Lower leg skin (tissue), 4 donors: ENCODE measurements around the gene DYNAP. TPM values are rescaled to one million over a fixed set of nuclear protein-coding genes. Genes with fewer than 3 reads are reported as not detected.

ENCODE experiments used
- DNase-seq, 2 donors: peaks; one replicate each; pipeline ENCODE4 v3.0.0-alpha.2; 2019; ENCODE audit warnings: low spot score in 2 of 2
- H3K4me3 ChIP-seq: fragments of 200-600 bp; sonication (generic); 2 replicates; pipeline ENCODE4 v1.5.1; 2017; ENCODE audit warnings: mild to moderate bottlenecking, low read depth; ENCODE audit not compliant: poor library complexity, severe bottlenecking
- POLR2A ChIP-seq, 2 donors: fragments of 450-650 bp; IDR thresholded peaks; one replicate each; pipeline ENCODE4 v1.6.1; 2016 to 2017; ENCODE audit warnings: antibody characterized with exemption in 2 of 2, mild to moderate bottlenecking in 1 of 2, moderate library complexity in 1 of 2
- WGBS, 2 donors: methylation state at CpG; one replicate each; pipeline ENCODE4 v1.1.5; 2018; 5-methylcytosine and 5-hydroxymethylcytosine counted together
- intact Hi-C: fragments of 100-400 bp; cut with DNase I; formaldehyde crosslinking; loops from one replicate; pipeline ENCODE4 v1.15.0; 2023; ENCODE audit warnings: low total_unique reads
- total RNA-seq, 4 donors: library from RNA; depleted of rRNA; stranded (reverse); fragments of >200 nt; gene quantifications; one replicate each; pipeline ENCODE4 v1.1.0, GENCODE V29; 2016
- TF ChIP-seq, protein P1 (sequence below), 3 donors: fragments of 450-650 bp; IDR thresholded peaks; one replicate each; pipeline ENCODE4 v1.5.1; 2016; ENCODE audit warnings: antibody characterized with exemption in 3 of 3, mild to moderate bottlenecking in 3 of 3, moderate library complexity in 2 of 3

The DYNAP gene
- total RNA-seq, 4 donors from 2014 or later, result not detected

DNA sequence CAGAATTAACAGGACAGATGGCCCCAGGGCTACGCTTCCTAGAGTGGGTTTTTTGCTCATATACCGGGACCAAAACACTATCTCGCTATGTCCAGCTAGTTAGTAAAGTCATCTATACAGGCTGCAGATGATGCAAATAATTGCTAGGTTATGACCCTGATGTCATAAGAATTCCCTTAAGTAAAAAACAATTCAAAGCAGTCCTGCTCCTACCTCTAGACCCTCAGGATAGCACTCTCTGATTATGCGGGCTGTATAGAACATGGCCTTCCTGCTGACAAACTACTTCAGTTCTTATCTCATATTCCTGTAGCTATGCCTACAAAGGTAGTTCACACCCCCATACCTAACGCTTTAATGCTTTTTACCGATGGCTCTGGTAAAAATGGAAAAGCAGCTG lies 13.2 kb downstream of the DYNAP start:
- TF ChIP-seq, protein P1, sequence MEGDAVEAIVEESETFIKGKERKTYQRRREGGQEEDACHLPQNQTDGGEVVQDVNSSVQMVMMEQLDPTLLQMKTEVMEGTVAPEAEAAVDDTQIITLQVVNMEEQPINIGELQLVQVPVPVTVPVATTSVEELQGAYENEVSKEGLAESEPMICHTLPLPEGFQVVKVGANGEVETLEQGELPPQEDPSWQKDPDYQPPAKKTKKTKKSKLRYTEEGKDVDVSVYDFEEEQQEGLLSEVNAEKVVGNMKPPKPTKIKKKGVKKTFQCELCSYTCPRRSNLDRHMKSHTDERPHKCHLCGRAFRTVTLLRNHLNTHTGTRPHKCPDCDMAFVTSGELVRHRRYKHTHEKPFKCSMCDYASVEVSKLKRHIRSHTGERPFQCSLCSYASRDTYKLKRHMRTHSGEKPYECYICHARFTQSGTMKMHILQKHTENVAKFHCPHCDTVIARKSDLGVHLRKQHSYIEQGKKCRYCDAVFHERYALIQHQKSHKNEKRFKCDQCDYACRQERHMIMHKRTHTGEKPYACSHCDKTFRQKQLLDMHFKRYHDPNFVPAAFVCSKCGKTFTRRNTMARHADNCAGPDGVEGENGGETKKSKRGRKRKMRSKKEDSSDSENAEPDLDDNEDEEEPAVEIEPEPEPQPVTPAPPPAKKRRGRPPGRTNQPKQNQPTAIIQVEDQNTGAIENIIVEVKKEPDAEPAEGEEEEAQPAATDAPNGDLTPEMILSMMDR (IDR thresholded peaks at IDR 0.05), result no peak
- TF ChIP-seq POLR2A (IDR thresholded peaks at IDR 0.05), result no peak

DNA sequence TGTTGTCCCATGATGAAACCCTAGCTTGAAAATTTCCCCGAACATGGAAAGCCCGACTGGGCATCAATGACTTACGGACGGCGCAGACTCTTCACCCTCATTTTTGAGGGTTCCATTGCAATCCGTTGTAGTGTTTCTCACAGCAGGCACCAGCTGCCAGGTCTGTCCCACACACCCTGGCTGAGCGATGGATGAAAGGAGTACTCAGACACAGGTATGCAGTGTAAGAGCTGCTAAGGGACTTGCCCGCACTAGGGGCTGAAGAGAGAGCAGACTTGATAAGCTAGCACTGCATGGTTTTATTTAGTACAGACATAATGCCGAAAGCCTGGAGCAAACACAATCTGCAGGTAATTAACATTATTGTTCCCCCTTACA lies 15.8 kb downstream of the DYNAP start:
- no peak overlapping the region for H3K4me3 ChIP-seq
- TF ChIP-seq, protein P1 (IDR thresholded peaks at IDR 0.05), result no peak
- no peak for TF ChIP-seq POLR2A (IDR thresholded peaks at IDR 0.05)
- 87 to 89% methylated on average over 9 of the region's 9 CpGs for WGBS, 2 donors
- DNase-seq, result no peak
- intact Hi-C loops, result no loop called here

More for the DNA sequence above, 13.2 kb downstream of the DYNAP start:
- intact Hi-C loops, result no loop called here
- 92 to 93% methylated on average over 6 of the region's 6 CpGs for WGBS, 2 donors
- no peak overlapping the region for H3K4me3 ChIP-seq
- no peak for DNase-seq

- TF ChIP-seq, protein P1 (IDR thresholded peaks at IDR 0.05), result no peak
- TF ChIP-seq POLR2A (IDR thresholded peaks at IDR 0.05), result no peak
- no peak overlapping the region for H3K4me3 ChIP-seq
- intact Hi-C loops, result no loop called here
- 45 to 54% methylated on average over 11 of the region's 11 CpGs for WGBS, 2 donors
- no peak for DNase-seq
Observed at GRCh38 chr18:54607213-54608027, 16.4 kb downstream of the DYNAP start.

- H3K4me3 ChIP-seq, result no peak overlapping the region
- TF ChIP-seq, protein P1 (IDR thresholded peaks at IDR 0.05), result no peak
- TF ChIP-seq POLR2A (IDR thresholded peaks at IDR 0.05), result no peak
- WGBS, 2 donors, result 37 to 56% methylated on average over 3 of the region's 3 CpGs
- intact Hi-C loops, result no loop called here
- DNase-seq, result no peak
Observed at GRCh38 chr18:54608028-54608642, 17.1 kb downstream of the DYNAP start.

- H3K4me3 ChIP-seq, result no peak overlapping the region
- TF ChIP-seq POLR2A (IDR thresholded peaks at IDR 0.05), result no peak
- TF ChIP-seq, protein P1 (IDR thresholded peaks at IDR 0.05), result no peak
- 32 to 49% methylated on average over 2 of the region's 2 CpGs for WGBS, 2 donors
- intact Hi-C loops, result no loop called here
- DNase-seq, result no peak
Observed at GRCh38 chr18:54611816-54612215, 20.8 kb downstream of the DYNAP start.
